Measurements from ENCODE around the gene CRYBG1.

Gene CRYBG1

GRCh38 chr6:106511288-106512047 lies 151.0 kb downstream of the CRYBG1 start:
- Histone ChIP-seq H3K27me3 (replicated peaks; ENCODE audit: insufficient read depth, low read length) (peaks cover 54% of the 10 kb centered on the region), H3K9ac (ENCODE audit: low read length) (no peak overlapping the region; the same call in 1 of the 2 replicates), H3K27ac (ENCODE audit: low read length) (no peak overlapping the region), H3K4me1 (ENCODE audit: low read length) (peaks cover 6% of the 10 kb centered on the region; the same call in 1 of the 2 replicates), H3K9me2 (replicated peaks; ENCODE audit: insufficient read depth, low read length) (no peaks in the 10 kb centered on the region), H3K36me3 (replicated peaks; ENCODE audit: insufficient read depth, low read length) (no peaks in the 10 kb centered on the region), H3K79me2 (ENCODE audit: low read length) (no peaks in the 10 kb centered on the region), H3K4me2 (ENCODE audit: low read depth, low read length) (peak overlapping the region; percentile 87), H3K4me3 (ENCODE audit: low read length) (peak overlapping the region; percentile 79), H2AFZ (ENCODE audit: low read length) (peak overlapping the region; percentile 86), H3F3A (ENCODE audit: insufficient read depth, low read length) (peaks cover 7% of the 10 kb centered on the region; the same call in 1 of the 2 replicates), H4K20me1 (ENCODE audit: insufficient read depth, low read length) (no peaks in the 10 kb centered on the region), H3K9me3 (replicated peaks; ENCODE audit: insufficient read depth, low read length) (no peaks in the 10 kb centered on the region)
- no peak for DNase-seq
- TF ChIP-seq CTCF (IDR thresholded peaks at IDR 0.05; ENCODE audit: low read length): no peak
- TF ChIP-seq EZH2phosphoT487 (IDR thresholded peaks at IDR 0.05; ENCODE audit: low read length): no peak
- no peak for TF ChIP-seq EZH2 (optimal IDR thresholded peaks at IDR 0.05; ENCODE audit: low read depth, low read length)

- DNase-seq: peak; percentile 66
- Histone ChIP-seq H3K9ac (ENCODE audit: low read length) (no peak overlapping the region; the same call in 1 of the 2 replicates), H3K9me3 (replicated peaks; ENCODE audit: insufficient read depth, low read length) (no peaks in the 10 kb centered on the region), H3K4me3 (ENCODE audit: low read length) (peak overlapping the region; percentile 79), H3K4me2 (ENCODE audit: low read depth, low read length) (peak overlapping the region; percentile 87), H4K20me1 (ENCODE audit: insufficient read depth, low read length) (no peaks in the 10 kb centered on the region), H3F3A (ENCODE audit: insufficient read depth, low read length) (peaks cover 7% of the 10 kb centered on the region; the same call in 1 of the 2 replicates), H3K9me2 (replicated peaks; ENCODE audit: insufficient read depth, low read length) (no peaks in the 10 kb centered on the region), H3K79me2 (ENCODE audit: low read length) (no peaks in the 10 kb centered on the region), H2AFZ (ENCODE audit: low read length) (peak overlapping the region; percentile 86), H3K36me3 (replicated peaks; ENCODE audit: insufficient read depth, low read length) (no peaks in the 10 kb centered on the region), H3K27me3 (replicated peaks; ENCODE audit: insufficient read depth, low read length) (peaks cover 54% of the 10 kb centered on the region), H3K27ac (ENCODE audit: low read length) (no peak overlapping the region), H3K4me1 (ENCODE audit: low read length) (peaks cover 6% of the 10 kb centered on the region; the same call in 1 of the 2 replicates)
- TF ChIP-seq EZH2 (optimal IDR thresholded peaks at IDR 0.05; ENCODE audit: low read depth, low read length) (no peak), EZH2phosphoT487 (IDR thresholded peaks at IDR 0.05; ENCODE audit: low read length) (no peak), CTCF (IDR thresholded peaks at IDR 0.05; ENCODE audit: low read length) (peak; percentile 39)
Observed at GRCh38 chr6:106512048-106512967, 151.8 kb downstream of the CRYBG1 start.

- H3K36me3 ChIP-seq (replicated peaks; ENCODE audit: insufficient read depth, low read length): no peaks in the 10 kb centered on the region
- no peak overlapping the region for H3K27ac ChIP-seq (ENCODE audit: low read length)
- no peaks in the 10 kb centered on the region for H3K9me3 ChIP-seq (replicated peaks; ENCODE audit: insufficient read depth, low read length)
- H3K4me1 ChIP-seq (ENCODE audit: low read length): peaks cover 6% of the 10 kb centered on the region; the same call in 1 of the 2 replicates
- no peak overlapping the region for H3K9ac ChIP-seq (ENCODE audit: low read length)
- DNase-seq: no peak
- H3K4me2 ChIP-seq (ENCODE audit: low read depth, low read length): peak overlapping the region; percentile 87; the same call in 1 of the 2 replicates
- H2AFZ ChIP-seq (ENCODE audit: low read length): peak overlapping the region; percentile 86; the same call in 1 of the 2 replicates
- TF ChIP-seq CTCF (IDR thresholded peaks at IDR 0.05; ENCODE audit: low read length) (no peak), EZH2phosphoT487 (IDR thresholded peaks at IDR 0.05; ENCODE audit: low read length) (no peak), EZH2 (optimal IDR thresholded peaks at IDR 0.05; ENCODE audit: low read depth, low read length) (no peak)
- peak overlapping the region; percentile 79 for H3K4me3 ChIP-seq (ENCODE audit: low read length)
- H3K9me2 ChIP-seq (replicated peaks; ENCODE audit: insufficient read depth, low read length): no peaks in the 10 kb centered on the region
- H3K27me3 ChIP-seq (replicated peaks; ENCODE audit: insufficient read depth, low read length): peaks cover 54% of the 10 kb centered on the region
- H4K20me1 ChIP-seq (ENCODE audit: insufficient read depth, low read length): no peaks in the 10 kb centered on the region
- H3K79me2 ChIP-seq (ENCODE audit: low read length): no peaks in the 10 kb centered on the region
- peaks cover 7% of the 10 kb centered on the region; the same call in 1 of the 2 replicates for H3F3A ChIP-seq (ENCODE audit: insufficient read depth, low read length)
Observed at GRCh38 chr6:106512968-106513574, 152.6 kb downstream of the CRYBG1 start.
